ENCODE measurements around the gene STXBP6. TPM values are rescaled to one million over a fixed set of nuclear protein-coding genes. Genes with fewer than 3 reads are reported as not detected.

STXBP6 gene
- polyA plus RNA-seq = 14.6 and 15.1 TPM in 2 replicates
- 22.2 and 30.0 TPM in 2 replicates for polyA minus RNA-seq

- H3K9me3 ChIP-seq (ENCODE audit: low read length) = no peaks in the 10 kb centered on the region
- no peaks in the 10 kb centered on the region for H3K9me2 ChIP-seq (ENCODE audit: insufficient read depth, low read length)
- H3K4me2 ChIP-seq (ENCODE audit: low read length) = peak within 1 kb of the TSS; percentile 83
- peak within 1 kb of the TSS; percentile 42 for H2AFZ ChIP-seq (ENCODE audit: low read depth, low read length)
- H3F3A ChIP-seq (ENCODE audit: insufficient read depth, low read length, poor library complexity, severe bottlenecking) = no peaks in the 10 kb centered on the region
- H3K27ac ChIP-seq (ENCODE audit: low read length) = no peak within 1 kb of the TSS
- H3K27me3 ChIP-seq (ENCODE audit: insufficient read depth, low read depth, low read length) = peaks cover 56% of the 10 kb centered on the region
- H3K79me2 ChIP-seq (replicated peaks; ENCODE audit: insufficient read depth, low read length) = no peaks in the 10 kb centered on the region
- TF ChIP-seq POLR2AphosphoS5 (IDR thresholded peaks at IDR 0.05) (no peak), TAF1 (IDR thresholded peaks at IDR 0.05; ENCODE audit: low read depth) (no peak), SMC3 (conservative IDR thresholded peaks at IDR 0.05; ENCODE audit: poor library complexity) (peak; percentile 42), EZH2 (IDR thresholded peaks at IDR 0.05; ENCODE audit: borderline replicate concordance, insufficient read depth, low read length, poor library complexity, severe bottlenecking) (no peak), CTCF (IDR thresholded peaks at IDR 0.05; ENCODE audit: poor library complexity, severe bottlenecking) (peak; percentile 17), MXI1 (conservative IDR thresholded peaks at IDR 0.05; ENCODE audit: poor library complexity, severe bottlenecking) (peak; percentile 74), EP300 (conservative IDR thresholded peaks at IDR 0.05; ENCODE audit: poor library complexity, severe bottlenecking) (peak; percentile 14), REST (IDR thresholded peaks at IDR 0.05; ENCODE audit: borderline replicate concordance) (no peak), RAD21 (conservative IDR thresholded peaks at IDR 0.05) (no peak)
- peak within 1 kb of the TSS; percentile 52 for H3K9ac ChIP-seq (ENCODE audit: low read length)
- H3K36me3 ChIP-seq (ENCODE audit: insufficient read depth, low read length) = no peaks in the 10 kb centered on the region
- peak within 1 kb of the TSS; percentile 84 for H3K4me3 ChIP-seq (ENCODE audit: low read length)
- H4K20me1 ChIP-seq (ENCODE audit: insufficient read depth) = no peaks in the 10 kb centered on the region
Observed at GRCh38 chr14:25049568-25050268, at the start of gene STXBP6. Gene STXBP6 (minus strand): TSS chr14:25050147. CDS start chr14:24974818, 75,329 bp downstream.

- H2AFZ ChIP-seq (ENCODE audit: low read depth, low read length) = no peak overlapping the region
- H4K20me1 ChIP-seq (ENCODE audit: insufficient read depth) = no peaks in the 10 kb centered on the region
- no peak overlapping the region for H3K4me3 ChIP-seq (ENCODE audit: low read length)
- H3K36me3 ChIP-seq (ENCODE audit: insufficient read depth, low read length) = no peaks in the 10 kb centered on the region
- H3K9me3 ChIP-seq (ENCODE audit: low read length) = no peaks in the 10 kb centered on the region
- no peak for TF ChIP-seq POLR2AphosphoS5 (IDR thresholded peaks at IDR 0.05)
- no peaks in the 10 kb centered on the region for H3K79me2 ChIP-seq (replicated peaks; ENCODE audit: insufficient read depth, low read length)
- H3K27ac ChIP-seq (ENCODE audit: low read length) = no peak overlapping the region
- no peaks in the 10 kb centered on the region for H3F3A ChIP-seq (ENCODE audit: insufficient read depth, low read length, poor library complexity, severe bottlenecking)
- no peaks in the 10 kb centered on the region for H3K27me3 ChIP-seq (ENCODE audit: insufficient read depth, low read depth, low read length)
- H3K4me2 ChIP-seq (ENCODE audit: low read length) = no peak overlapping the region
- no peaks in the 10 kb centered on the region for H3K9me2 ChIP-seq (ENCODE audit: insufficient read depth, low read length)
- H3K9ac ChIP-seq (ENCODE audit: low read length) = no peak overlapping the region
Observed at GRCh38 chr14:25097120-25097519, 47.2 kb upstream of the STXBP6 start.

All from neural cell (in vitro differentiated cells).